T-helper 1 cell treated with Interleukin-12 subunit alpha and Interleukin-12 subunit beta and Interleukin-4 antibody, amounts not matched to agents 30 μg/mL and 1 μg/mL, for 36 hours (primary cell): ENCODE measurements around the gene UMAD1.
A peak's percentile ranks its signal among the peaks of the same experiment; 100 is the strongest.

Source experiments
- H3K27ac Mint-ChIP-seq: one replicate; pipeline ENCODE4 v1.8.0; 2021; ENCODE audit warnings: mild to moderate bottlenecking, mixed read lengths
- H3K27me3 Mint-ChIP-seq: one replicate; pipeline ENCODE4 v1.8.0; 2021; ENCODE audit warnings: low read depth, mixed read lengths
- H3K36me3 Mint-ChIP-seq: one replicate; pipeline ENCODE4 v1.8.0; 2021; ENCODE audit warnings: low read depth, mixed read lengths
- H3K4me1 Mint-ChIP-seq: one replicate; pipeline ENCODE4 v1.8.0; 2021; ENCODE audit warnings: low read depth, mixed read lengths
- H3K4me3 Mint-ChIP-seq: one replicate; pipeline ENCODE4 v1.8.0; 2021; ENCODE audit warnings: mild to moderate bottlenecking, moderate library complexity, mixed read lengths
- H3K9me3 Mint-ChIP-seq: one replicate; pipeline ENCODE4 v1.8.0; 2021; ENCODE audit warnings: mixed read lengths

UMAD1 gene

DNA sequence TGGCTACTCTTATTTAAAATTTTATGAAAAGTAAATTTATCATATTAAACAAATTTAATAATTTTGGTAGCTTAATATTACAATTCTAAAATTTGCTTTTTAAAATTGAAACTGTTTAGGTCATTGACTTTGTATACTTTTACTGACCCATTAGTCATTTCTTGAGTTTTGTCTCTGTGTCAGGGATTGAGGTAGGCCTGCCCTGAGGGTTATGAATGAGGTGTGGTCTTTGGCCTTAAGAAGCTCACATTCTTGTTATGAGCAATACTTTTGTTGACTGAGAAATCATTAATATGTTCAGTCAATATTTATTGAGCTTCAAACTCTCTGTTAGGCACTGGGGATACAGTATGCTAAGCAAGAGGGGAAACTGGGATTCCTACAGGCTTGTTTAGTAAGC is 124.9 kb downstream of the UMAD1 start:
- H3K9me3 Mint-ChIP-seq = no peaks in the 10 kb centered on the region
- peaks cover 12% of the 10 kb centered on the region for H3K27me3 Mint-ChIP-seq
- H3K27ac Mint-ChIP-seq = no peak overlapping the region
- H3K4me3 Mint-ChIP-seq = no peak overlapping the region
- no peaks in the 10 kb centered on the region for H3K36me3 Mint-ChIP-seq
- peaks cover 23% of the 10 kb centered on the region for H3K4me1 Mint-ChIP-seq

- no peaks in the 10 kb centered on the region for H3K36me3 Mint-ChIP-seq
These were observed 126.1 kb downstream of the UMAD1 start for GRCh38 chr7:7766671-7767070.

GRCh38 chr7:7768977-7769709 is 128.6 kb downstream of the UMAD1 start:
- no peaks in the 10 kb centered on the region for H3K36me3 Mint-ChIP-seq
- no peak overlapping the region for H3K27ac Mint-ChIP-seq
- peaks cover 18% of the 10 kb centered on the region for H3K4me1 Mint-ChIP-seq
- H3K9me3 Mint-ChIP-seq = no peaks in the 10 kb centered on the region
- H3K27me3 Mint-ChIP-seq = peaks cover 18% of the 10 kb centered on the region
- H3K4me3 Mint-ChIP-seq = no peak overlapping the region

More at GRCh38 chr7:7766671-7767070, 126.1 kb downstream of the UMAD1 start:
- H3K9me3 Mint-ChIP-seq = no peaks in the 10 kb centered on the region
- no peak overlapping the region for H3K4me3 Mint-ChIP-seq
- H3K27me3 Mint-ChIP-seq = peaks cover 18% of the 10 kb centered on the region
- peaks cover 18% of the 10 kb centered on the region for H3K4me1 Mint-ChIP-seq
- H3K27ac Mint-ChIP-seq = no peak overlapping the region

GRCh38 chr7:7769710-7770627 is 129.4 kb downstream of the UMAD1 start:
- Mint-ChIP-seq H3K9me3 (no peaks in the 10 kb centered on the region), H3K4me1 (peaks cover 13% of the 10 kb centered on the region), H3K4me3 (no peak overlapping the region), H3K27me3 (peaks cover 18% of the 10 kb centered on the region), H3K36me3 (no peaks in the 10 kb centered on the region), H3K27ac (no peak overlapping the region)

GRCh38 chr7:7771452-7771851 is 130.9 kb downstream of the UMAD1 start:
- H3K27me3 Mint-ChIP-seq = peaks cover 18% of the 10 kb centered on the region
- H3K36me3 Mint-ChIP-seq = no peaks in the 10 kb centered on the region
- no peaks in the 10 kb centered on the region for H3K9me3 Mint-ChIP-seq
- H3K27ac Mint-ChIP-seq = no peak overlapping the region
- peaks cover 11% of the 10 kb centered on the region for H3K4me1 Mint-ChIP-seq
- H3K4me3 Mint-ChIP-seq = no peak overlapping the region

- H3K9me3 Mint-ChIP-seq = no peaks in the 10 kb centered on the region
- H3K27me3 Mint-ChIP-seq = peaks cover 18% of the 10 kb centered on the region
- peaks cover 11% of the 10 kb centered on the region for H3K4me1 Mint-ChIP-seq
- H3K27ac Mint-ChIP-seq = peak overlapping the region; percentile 22
- no peaks in the 10 kb centered on the region for H3K36me3 Mint-ChIP-seq
- peak overlapping the region; percentile 63 for H3K4me3 Mint-ChIP-seq
These were observed 131.9 kb downstream of the UMAD1 start for GRCh38 chr7:7772397-7772821.

DNA sequence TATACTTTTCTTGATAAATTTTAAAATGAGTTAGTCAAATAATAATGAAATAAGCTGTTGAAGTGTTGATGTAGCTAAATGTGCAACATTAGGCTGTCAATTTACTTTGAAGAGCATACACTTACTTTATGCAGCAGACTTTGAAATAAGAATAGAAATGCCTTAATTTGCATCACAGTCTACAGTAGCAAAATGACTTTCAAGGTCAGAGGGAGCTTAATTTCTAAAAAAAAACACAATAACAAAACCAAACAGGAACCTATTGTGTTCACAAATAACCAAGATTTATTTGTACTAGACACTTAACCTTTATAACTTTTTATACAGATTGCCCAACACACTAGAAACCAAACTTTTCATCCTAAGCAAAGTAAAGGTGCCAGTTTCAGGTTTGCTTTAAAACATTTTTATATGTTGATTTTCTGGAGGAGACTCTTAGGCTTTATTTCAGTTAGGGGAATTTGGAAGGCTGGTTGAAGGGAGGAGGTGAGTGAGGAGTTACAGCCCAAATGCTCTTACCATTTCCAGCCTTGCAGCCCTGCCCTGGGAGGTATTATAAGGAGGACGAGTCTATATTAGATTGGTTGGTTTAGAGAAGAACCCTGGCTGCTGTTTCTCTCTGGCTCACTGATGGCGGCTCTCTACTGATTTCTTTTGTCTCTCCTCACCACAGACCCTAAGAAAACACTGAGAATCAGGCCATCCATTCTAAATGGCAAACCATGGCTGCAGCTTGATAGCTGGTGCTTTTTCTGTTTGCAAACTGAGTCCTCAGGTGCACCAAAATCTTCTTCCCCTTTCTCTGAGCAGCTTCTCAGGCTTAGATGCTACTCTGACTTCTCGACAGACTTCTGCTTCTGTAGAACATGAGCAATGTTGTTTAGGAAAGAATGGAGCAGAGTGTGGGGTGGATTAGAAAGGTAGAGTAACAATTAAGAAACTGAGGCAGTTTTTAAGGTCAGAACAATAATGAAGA is 133.1 kb downstream of the UMAD1 start:
- peaks cover 18% of the 10 kb centered on the region for H3K27me3 Mint-ChIP-seq
- no peaks in the 10 kb centered on the region for H3K36me3 Mint-ChIP-seq
- H3K4me3 Mint-ChIP-seq = no peak overlapping the region
- H3K4me1 Mint-ChIP-seq = peaks cover 11% of the 10 kb centered on the region
- no peak overlapping the region for H3K27ac Mint-ChIP-seq
- no peaks in the 10 kb centered on the region for H3K9me3 Mint-ChIP-seq

GRCh38 chr7:7779888-7780287 is 139.3 kb downstream of the UMAD1 start:
- H3K27ac Mint-ChIP-seq = no peak overlapping the region
- peaks cover 8% of the 10 kb centered on the region for H3K4me1 Mint-ChIP-seq
- H3K27me3 Mint-ChIP-seq = no peaks in the 10 kb centered on the region
- H3K4me3 Mint-ChIP-seq = no peak overlapping the region
- H3K36me3 Mint-ChIP-seq = peaks cover 1% of the 10 kb centered on the region
- H3K9me3 Mint-ChIP-seq = no peaks in the 10 kb centered on the region

DNA sequence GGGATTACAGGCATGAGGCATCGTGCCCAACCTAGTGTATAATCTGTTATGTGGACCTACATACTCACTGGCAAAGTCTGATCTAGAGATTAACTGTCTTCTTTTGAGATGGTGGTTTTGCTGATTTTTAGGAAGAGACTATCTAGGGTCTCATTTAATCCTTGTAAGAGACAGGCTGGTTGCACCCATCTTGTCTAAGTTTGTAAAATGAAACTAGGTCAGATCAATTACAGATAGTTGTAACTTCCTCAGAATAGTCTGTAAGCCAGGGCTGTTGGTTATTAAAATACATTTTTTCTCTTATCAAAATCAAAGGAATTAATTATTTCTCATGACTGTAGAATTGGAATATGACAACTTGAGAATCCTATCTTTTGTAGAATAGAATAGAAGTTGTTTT is 142.4 kb downstream of the UMAD1 start:
- no peaks in the 10 kb centered on the region for H3K27me3 Mint-ChIP-seq
- no peak overlapping the region for H3K4me3 Mint-ChIP-seq
- peaks cover 1% of the 10 kb centered on the region for H3K36me3 Mint-ChIP-seq
- H3K9me3 Mint-ChIP-seq = no peaks in the 10 kb centered on the region
- no peak overlapping the region for H3K27ac Mint-ChIP-seq
- H3K4me1 Mint-ChIP-seq = peaks cover 15% of the 10 kb centered on the region

DNA sequence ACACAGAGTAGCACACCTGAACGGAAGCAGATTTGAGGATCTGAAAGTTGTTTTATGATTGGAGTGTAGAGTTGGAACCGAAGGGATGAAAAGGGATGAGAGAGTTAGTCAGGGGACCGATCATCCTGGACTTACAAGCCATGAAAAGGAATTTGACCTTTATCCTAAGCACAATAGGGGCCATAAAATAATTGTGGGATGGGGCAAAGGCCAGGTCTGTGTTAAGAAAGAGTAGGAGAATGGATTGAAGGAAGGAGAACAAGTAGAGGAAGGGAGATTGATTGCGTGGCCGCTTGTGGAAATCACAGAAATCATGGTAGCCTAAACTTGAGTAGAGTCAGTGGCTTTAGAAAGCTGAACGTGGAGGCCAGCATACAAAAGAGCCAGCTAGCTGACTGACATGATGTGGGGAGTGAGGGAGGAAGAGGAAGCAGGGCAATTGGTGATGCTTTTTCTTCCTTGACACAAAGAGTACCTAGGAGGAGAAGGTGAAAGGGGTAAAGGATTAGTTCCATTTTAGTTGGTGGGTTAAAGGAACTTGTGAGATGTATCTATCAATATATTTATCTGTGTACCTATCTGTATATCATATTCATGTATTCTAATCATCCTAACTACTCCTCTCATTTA is 144.9 kb downstream of the UMAD1 start:
- Mint-ChIP-seq H3K4me1 (peaks cover 16% of the 10 kb centered on the region), H3K9me3 (no peaks in the 10 kb centered on the region), H3K4me3 (no peak overlapping the region), H3K27me3 (no peaks in the 10 kb centered on the region), H3K27ac (no peak overlapping the region), H3K36me3 (peaks cover 1% of the 10 kb centered on the region)

GRCh38 chr7:7786595-7786994 is 146.0 kb downstream of the UMAD1 start:
- peaks cover 1% of the 10 kb centered on the region for H3K36me3 Mint-ChIP-seq

DNA sequence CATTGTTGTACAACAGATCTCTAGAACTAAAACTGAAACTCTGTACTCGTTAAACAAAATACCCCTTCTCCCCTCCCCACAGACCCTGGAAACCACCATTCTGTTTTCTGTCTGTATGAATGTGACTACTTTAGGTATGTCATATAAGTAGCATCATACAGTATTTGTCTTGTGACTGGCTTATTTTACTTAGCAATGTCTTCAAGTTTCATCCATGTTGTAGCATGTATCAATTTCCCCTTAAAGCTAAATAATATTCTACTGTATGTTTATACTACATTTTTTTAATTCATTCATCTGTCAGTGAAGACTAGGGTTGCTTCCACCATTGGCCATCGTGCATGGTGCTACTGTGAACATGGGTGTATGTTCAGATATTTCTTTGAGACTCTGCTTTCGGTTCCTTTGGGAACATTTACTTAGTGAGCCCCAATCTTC is 149.0 kb downstream of the UMAD1 start:
- Mint-ChIP-seq H3K9me3 (no peaks in the 10 kb centered on the region), H3K4me1 (peaks cover 11% of the 10 kb centered on the region), H3K4me3 (no peak overlapping the region), H3K36me3 (no peaks in the 10 kb centered on the region), H3K27me3 (no peaks in the 10 kb centered on the region), H3K27ac (no peak overlapping the region)

More at GRCh38 chr7:7786595-7786994, 146.0 kb downstream of the UMAD1 start:
- Mint-ChIP-seq H3K4me1 (peaks cover 16% of the 10 kb centered on the region), H3K4me3 (no peak overlapping the region), H3K9me3 (no peaks in the 10 kb centered on the region), H3K27ac (no peak overlapping the region), H3K27me3 (no peaks in the 10 kb centered on the region)

DNA sequence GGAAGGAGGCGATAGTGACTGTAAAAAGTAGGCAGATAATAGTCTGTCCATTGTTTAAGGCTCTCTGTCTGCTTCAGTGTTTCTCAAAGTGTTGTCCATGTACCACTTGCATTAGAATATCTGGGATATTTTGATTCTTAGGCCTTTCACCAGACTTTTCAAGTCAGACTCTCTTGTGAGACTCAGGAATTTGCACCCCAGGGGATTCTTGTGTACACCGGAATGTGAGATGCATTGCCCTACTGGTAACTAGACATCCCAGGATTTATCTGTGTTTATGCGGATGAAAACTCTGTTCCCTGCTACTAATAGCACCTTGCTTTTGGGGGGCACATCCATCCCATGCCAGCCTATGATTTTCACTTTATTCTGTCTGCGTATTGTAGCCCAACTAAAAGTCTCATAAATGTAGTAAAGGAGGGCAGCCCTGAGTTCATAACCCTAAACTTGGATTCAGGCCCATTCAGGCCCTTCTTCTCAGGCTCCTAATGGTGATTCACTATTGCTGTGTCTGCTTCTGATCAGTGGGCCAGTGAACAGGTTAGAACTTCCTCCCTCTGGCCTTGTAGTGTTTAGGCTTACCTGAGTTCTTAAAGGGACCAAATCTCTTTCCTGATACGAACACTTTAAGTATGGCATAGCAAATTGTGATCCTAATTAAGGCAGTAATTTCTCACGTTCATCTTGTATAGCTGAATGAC is 149.6 kb downstream of the UMAD1 start:
- Mint-ChIP-seq H3K9me3 (peaks cover under 1% of the 10 kb centered on the region), H3K4me3 (no peak overlapping the region)

More for the DNA sequence above, 149.6 kb downstream of the UMAD1 start:
- Mint-ChIP-seq H3K27me3 (no peaks in the 10 kb centered on the region), H3K36me3 (peaks cover under 1% of the 10 kb centered on the region), H3K4me1 (peaks cover 12% of the 10 kb centered on the region), H3K27ac (no peak overlapping the region)
